Dendritic cell treated with granulocyte-macrophage colony-stimulating factor and Interleukin-4, amounts not matched to agents 40 ng/mL and 50 ng/mL, for 4 days (primary cell): Measurements from ENCODE around the gene HLA-F.

Source experiments
- H3K27ac Mint-ChIP-seq: one replicate; pipeline ENCODE4 v1.8.0; 2022; ENCODE audit warnings: mild to moderate bottlenecking, mixed read lengths
- H3K27me3 Mint-ChIP-seq: one replicate; pipeline ENCODE4 v1.8.0; 2022; ENCODE audit warnings: mild to moderate bottlenecking, mixed read lengths
- H3K36me3 Mint-ChIP-seq: one replicate; pipeline ENCODE4 v1.8.0; 2022; ENCODE audit warnings: low read depth, mixed read lengths
- H3K4me1 Mint-ChIP-seq: one replicate; pipeline ENCODE4 v1.8.0; 2022; ENCODE audit warnings: low read depth, mixed read lengths
- H3K4me3 Mint-ChIP-seq: one replicate; pipeline ENCODE4 v1.8.0; 2022; ENCODE audit warnings: mild to moderate bottlenecking, moderate library complexity, mixed read lengths
- H3K9me3 Mint-ChIP-seq: one replicate; pipeline ENCODE4 v1.8.0; 2022; ENCODE audit warnings: mixed read lengths
- intact Hi-C: fragments of 100-400 bp; cut with micrococcal nuclease; formaldehyde crosslinking; loops from one replicate; pipeline ENCODE4 v1.15.0; 2022

Gene HLA-F

DNA sequence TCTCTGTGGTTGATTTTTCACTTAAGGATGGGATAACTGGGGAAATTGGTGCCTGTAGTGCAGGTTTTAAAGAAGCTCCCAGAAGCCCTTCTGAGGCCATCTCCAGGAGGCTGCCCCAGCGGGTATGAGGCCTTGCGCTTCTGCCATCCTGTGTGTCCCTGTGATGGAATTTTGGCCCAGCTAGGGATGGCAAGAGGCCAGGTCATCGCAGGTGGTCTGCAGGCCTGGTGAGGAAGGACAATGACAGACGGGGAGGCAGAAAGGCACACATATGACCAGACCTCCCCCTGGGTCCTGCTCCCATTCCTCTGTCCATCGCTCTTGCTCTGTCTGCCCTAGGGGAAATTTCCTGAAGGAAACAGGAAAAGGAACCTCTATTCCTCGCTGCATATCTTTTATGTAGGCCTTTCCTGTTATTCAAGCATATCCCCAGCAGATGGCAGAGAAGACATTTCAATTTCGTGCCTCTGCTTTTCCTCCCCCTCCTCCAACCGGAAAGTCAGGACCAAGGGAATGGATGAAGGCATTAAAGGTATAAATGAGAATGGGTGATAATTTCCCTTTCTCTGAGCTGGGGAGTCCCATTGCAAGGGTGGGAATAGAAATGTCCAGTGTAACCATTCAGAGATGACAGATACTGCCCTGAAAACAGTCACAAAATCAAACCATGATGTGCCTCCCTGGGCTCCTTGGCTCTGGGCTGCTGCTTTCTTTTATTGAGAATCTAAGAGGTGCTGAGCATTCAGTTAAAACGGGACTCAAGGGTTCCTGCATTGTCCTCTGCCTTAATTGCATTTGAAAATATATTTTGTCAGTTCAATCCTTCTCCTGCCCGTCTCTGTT, 17.6 kb upstream of the HLA-F start:
- Mint-ChIP-seq H3K9me3 (no peaks in the 10 kb centered on the region), H3K27ac (no peak overlapping the region), H3K4me3 (no peak overlapping the region), H3K27me3 (peaks cover 58% of the 10 kb centered on the region), H3K36me3 (no peaks in the 10 kb centered on the region), H3K4me1 (peaks cover 6% of the 10 kb centered on the region)
- intact Hi-C loops: loop anchor here (1.0 to 2.0 kb wide), 2 partner anchors 47 to 129 kb away; no protein-coding TSS in a partner anchor

DNA sequence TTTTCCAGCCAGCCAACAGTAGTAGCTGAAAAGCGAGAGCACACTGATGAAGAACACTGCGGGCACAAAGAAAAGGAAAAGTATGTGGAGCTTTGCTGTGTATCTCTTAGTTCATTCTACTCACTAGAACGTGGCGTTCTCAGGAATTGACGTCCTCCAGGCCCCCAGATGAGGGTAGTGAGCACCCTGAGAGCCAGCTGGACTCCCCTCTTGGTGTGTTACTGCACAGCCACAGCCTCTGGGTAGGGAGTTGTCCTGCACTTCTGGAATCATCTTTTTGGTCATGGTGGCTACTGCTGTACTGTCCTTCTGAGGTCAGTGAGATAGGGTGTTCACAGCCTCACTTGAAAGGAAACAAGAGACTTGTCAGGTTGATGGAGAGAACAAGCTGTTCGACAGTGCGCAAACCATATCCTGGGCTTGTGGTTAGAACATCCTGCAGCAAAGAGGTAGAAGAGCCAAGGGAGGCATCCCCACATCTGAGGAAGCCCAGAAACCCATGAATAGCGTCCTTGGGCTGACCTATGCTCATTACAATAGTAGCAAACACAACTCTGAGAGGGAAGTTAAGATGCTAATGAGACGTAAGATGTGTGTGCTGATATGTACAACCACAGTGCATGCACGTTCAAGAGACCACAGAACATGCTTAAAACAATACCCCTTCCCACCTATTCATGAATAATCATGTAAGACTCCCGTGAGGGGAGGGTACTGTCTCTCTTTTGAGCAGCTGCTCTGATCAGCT, 14.6 kb upstream of the HLA-F start:
- intact Hi-C loops: no loop called here
- no peak overlapping the region for H3K27ac Mint-ChIP-seq
- H3K4me1 Mint-ChIP-seq: peaks cover 6% of the 10 kb centered on the region
- H3K27me3 Mint-ChIP-seq: peaks cover 47% of the 10 kb centered on the region
- H3K4me3 Mint-ChIP-seq: no peak overlapping the region
- H3K9me3 Mint-ChIP-seq: no peaks in the 10 kb centered on the region
- H3K36me3 Mint-ChIP-seq: no peaks in the 10 kb centered on the region

DNA sequence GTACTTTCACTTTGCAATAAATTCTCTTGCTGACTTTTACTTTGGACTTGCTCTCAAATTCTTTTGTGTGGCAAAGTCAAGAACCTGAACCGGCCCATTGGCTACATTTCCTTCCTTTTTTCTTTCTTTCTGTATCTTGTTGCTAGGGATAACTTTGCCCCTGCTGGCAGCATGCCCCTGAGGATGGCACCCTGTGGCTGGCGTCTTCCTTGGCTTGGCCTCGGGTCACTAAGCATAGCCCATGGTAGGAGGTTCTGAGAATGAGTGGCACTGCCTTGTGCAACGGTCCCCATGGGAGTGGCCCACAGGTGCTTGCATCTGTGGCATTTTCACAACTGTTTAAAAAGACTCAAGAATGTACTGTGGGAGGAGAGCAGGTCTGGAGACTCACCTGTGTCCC, 14.0 kb upstream of the HLA-F start:
- Mint-ChIP-seq H3K36me3 (no peaks in the 10 kb centered on the region), H3K27ac (no peak overlapping the region), H3K4me3 (no peak overlapping the region), H3K4me1 (peaks cover 6% of the 10 kb centered on the region), H3K9me3 (no peaks in the 10 kb centered on the region), H3K27me3 (peaks cover 45% of the 10 kb centered on the region)
- intact Hi-C loops: no loop called here

DNA sequence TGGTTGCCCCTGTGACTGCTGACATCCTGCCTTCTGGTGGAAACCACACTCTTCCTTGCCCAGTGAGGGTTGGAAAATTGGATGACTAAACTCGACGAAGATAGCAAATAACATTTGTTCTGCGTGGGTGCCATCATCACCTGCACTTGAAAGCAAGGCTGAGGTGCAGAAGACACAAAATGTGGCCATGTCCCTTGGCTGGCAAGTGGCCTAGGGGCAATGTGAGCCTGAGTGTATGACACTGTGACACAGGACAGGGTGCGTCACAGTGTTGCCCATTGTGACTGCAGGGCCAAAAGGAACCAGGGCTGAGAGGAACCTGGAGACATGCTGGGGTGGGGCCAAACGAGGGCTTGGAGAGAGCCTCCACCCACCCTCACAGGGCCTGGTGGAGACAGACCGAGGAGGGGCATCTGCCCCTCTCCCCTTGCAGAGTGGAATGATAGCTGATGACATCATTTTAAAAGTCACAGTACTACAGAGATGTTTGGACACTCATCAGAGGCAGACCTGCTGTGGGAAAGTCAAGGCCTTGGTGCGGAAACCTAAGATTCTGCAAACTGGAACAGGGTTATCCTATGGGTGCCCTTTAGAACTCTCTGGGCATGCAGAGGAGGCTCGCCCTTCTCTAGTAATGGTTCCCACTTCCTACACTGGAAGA, 12.8 kb upstream of the HLA-F start:
- H3K27me3 Mint-ChIP-seq: peaks cover 50% of the 10 kb centered on the region
- H3K4me1 Mint-ChIP-seq: peaks cover 6% of the 10 kb centered on the region
- H3K4me3 Mint-ChIP-seq: no peak overlapping the region
- no peaks in the 10 kb centered on the region for H3K36me3 Mint-ChIP-seq
- intact Hi-C loops: no loop called here
- no peak overlapping the region for H3K27ac Mint-ChIP-seq
- H3K9me3 Mint-ChIP-seq: no peaks in the 10 kb centered on the region

DNA sequence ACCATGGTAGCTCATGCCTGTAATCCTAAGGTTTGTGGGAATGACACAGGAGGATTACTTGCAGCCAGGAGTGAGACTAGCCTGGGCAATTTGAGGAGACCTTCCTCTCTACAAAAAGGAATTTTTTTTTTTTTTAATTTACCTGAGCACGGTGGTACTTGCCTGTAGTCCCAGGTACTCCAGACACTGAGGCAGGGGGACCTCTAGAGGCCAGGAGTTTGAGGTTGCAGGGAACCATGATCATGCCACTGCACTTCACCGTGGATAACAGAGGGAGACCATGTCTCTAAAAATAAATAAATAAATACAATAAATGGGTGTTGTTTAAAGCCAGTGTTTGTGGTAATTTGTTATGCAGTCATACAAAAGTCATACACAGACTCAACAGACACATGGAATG, 2.4 kb upstream of the HLA-F start:
- Mint-ChIP-seq H3K36me3 (peaks cover 29% of the 10 kb centered on the region), H3K27me3 (peaks cover 2% of the 10 kb centered on the region), H3K27ac (no peak overlapping the region), H3K4me3 (no peak overlapping the region), H3K9me3 (no peaks in the 10 kb centered on the region), H3K4me1 (peaks cover 38% of the 10 kb centered on the region)
- intact Hi-C loops: no loop called here

DNA sequence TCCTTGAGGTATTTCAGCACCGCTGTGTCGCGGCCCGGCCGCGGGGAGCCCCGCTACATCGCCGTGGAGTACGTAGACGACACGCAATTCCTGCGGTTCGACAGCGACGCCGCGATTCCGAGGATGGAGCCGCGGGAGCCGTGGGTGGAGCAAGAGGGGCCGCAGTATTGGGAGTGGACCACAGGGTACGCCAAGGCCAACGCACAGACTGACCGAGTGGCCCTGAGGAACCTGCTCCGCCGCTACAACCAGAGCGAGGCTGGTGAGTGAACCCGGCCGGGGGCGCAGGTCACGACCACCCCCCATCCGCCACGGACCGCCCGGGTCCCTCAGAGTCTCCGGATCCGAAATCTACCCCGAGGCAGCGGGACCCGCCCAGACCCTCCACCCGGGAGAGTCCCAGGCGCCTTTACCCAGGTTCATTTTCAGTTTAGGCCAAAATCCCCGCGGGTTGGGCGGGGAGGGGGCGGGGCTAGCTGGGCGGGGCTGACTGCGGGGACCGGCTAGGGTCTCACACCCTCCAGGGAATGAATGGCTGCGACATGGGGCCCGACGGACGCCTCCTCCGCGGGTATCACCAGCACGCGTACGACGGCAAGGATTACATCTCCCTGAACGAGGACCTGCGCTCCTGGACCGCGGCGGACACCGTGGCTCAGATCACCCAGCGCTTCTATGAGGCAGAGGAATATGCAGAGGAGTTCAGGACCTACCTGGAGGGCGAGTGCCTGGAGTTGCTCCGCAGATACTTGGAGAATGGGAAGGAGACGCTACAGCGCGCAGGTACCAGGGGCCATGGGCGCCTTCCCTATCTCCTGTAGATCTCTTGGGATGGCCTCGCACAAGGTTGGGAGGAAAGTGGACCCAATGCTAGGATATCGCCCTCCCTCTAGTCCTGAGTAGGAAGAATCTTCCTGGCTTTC, 693 bp downstream of the HLA-F start:
- H3K36me3 Mint-ChIP-seq: peaks cover 56% of the 10 kb centered on the region

DNA sequence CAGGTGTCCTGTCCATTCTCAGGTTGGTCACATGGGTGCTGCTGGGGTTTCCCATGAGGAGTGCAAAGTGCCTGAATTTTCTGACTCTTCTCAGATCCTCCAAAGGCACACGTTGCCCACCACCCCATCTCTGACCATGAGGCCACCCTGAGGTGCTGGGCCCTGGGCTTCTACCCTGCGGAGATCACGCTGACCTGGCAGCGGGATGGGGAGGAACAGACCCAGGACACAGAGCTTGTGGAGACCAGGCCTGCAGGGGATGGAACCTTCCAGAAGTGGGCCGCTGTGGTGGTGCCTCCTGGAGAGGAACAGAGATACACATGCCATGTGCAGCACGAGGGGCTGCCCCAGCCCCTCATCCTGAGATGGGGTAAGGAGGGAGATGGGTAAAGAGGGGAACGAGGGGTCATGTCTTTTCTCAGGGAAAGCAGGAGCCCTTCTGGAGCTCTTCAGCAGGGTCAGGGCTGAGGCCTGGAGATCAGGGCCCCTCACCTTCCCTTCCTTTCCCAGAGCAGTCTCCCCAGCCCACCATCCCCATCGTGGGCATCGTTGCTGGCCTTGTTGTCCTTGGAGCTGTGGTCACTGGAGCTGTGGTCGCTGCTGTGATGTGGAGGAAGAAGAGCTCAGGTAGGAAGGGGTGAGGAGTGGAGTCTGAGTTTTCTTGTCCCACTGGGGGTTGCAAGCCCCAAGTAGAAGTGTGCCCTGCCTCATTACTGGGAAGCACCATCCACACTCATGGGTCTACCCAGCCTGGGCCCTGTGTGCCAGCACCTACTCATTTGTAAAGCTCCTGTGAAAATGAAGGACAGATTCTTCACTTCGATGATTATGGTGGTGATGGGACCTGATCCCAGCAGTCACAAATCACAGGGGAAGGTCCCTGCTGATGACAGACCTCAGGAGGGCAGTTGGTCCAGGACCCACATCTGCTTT, 2.0 kb downstream of the HLA-F start:
- H3K4me1 Mint-ChIP-seq: peaks cover 54% of the 10 kb centered on the region
- no peaks in the 10 kb centered on the region for H3K9me3 Mint-ChIP-seq
- peak overlapping the region; percentile 89 for H3K27ac Mint-ChIP-seq
- peak overlapping the region; percentile 88 for H3K4me3 Mint-ChIP-seq
- no peaks in the 10 kb centered on the region for H3K27me3 Mint-ChIP-seq
- H3K36me3 Mint-ChIP-seq: peaks cover 56% of the 10 kb centered on the region
- intact Hi-C loops: no loop called here

More for the DNA sequence above, 693 bp downstream of the HLA-F start:
- Mint-ChIP-seq H3K4me1 (peaks cover 54% of the 10 kb centered on the region), H3K4me3 (peak overlapping the region; percentile 88), H3K27ac (peak overlapping the region; percentile 89), H3K27me3 (no peaks in the 10 kb centered on the region), H3K9me3 (no peaks in the 10 kb centered on the region)
- intact Hi-C loops: no loop called here

DNA sequence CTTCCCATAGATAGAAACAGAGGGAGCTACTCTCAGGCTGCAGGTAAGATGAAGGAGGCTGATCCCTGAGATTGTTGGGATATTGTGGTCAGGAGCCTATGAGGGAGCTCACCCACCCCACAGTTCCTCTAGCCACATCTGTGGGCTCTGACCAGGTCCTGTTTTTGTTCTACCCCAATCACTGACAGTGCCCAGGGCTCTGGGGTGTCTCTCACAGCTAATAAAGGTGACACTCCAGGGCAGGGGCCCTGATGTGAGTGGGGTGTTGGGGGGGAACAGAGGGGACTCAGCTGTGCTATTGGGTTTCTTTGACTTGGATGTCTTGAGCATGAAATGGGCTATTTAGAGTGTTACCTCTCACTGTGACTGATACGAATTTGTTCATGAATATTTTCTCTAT, 2.8 kb downstream of the HLA-F start:
- Mint-ChIP-seq H3K27me3 (no peaks in the 10 kb centered on the region), H3K4me3 (peak overlapping the region; percentile 88), H3K36me3 (peaks cover 56% of the 10 kb centered on the region), H3K9me3 (no peaks in the 10 kb centered on the region), H3K27ac (no peak overlapping the region), H3K4me1 (peaks cover 54% of the 10 kb centered on the region)
- intact Hi-C loops: no loop called here

DNA sequence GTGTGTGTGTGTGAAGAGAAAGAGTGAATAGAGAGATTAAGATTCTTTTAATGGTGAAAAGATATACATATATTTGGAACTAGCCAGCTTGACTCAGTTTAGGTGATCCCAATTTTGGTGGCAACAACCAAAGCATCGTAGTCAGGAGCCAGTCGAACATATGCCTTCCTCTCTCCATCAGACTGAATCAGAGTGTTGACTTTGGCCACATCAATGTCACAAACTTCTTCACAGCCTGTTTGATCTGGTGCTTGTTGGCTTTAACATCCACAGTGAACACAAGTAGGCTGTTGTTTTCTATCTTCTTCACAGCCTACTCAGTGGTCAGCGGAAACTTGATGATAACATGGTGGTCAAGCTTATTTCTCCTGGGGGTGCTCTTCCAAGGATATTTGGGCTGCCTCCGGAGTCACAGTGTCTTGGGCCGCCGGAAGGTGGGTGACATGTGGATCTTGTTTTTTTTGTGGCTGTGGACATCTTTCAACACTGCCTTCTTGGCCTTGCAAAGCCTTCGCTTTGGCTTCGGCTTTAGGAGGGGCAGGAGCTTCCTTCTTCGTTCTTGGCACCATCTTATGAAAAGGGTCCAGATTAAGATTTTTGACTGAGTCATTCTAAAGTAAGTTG, 3.4 kb downstream of the HLA-F start:
- H3K9me3 Mint-ChIP-seq: no peaks in the 10 kb centered on the region
- no peak overlapping the region for H3K4me3 Mint-ChIP-seq
- H3K4me1 Mint-ChIP-seq: peaks cover 49% of the 10 kb centered on the region
- intact Hi-C loops: no loop called here
- peaks cover 56% of the 10 kb centered on the region for H3K36me3 Mint-ChIP-seq
- no peak overlapping the region for H3K27ac Mint-ChIP-seq
- H3K27me3 Mint-ChIP-seq: no peaks in the 10 kb centered on the region

DNA sequence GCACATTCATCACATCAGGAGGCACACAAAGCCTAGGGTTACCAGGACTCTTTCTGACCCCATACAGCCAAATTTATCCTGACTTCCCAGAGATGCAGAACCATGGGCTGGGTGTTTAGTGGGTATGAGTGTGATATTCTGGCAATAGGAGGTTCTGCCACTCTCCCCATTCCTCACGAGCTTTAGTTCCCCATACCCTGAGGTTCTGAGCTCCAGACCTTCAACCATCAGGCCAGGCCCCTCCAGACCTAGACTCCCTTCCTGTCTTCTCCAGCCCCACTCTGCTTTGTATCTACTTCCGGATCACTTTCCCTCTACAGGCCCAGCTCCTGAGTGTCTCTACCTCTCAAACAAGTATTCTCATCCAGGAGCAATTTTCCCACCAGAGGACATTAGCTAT, 4.4 kb downstream of the HLA-F start:
- Mint-ChIP-seq H3K36me3 (peaks cover 56% of the 10 kb centered on the region), H3K27ac (no peak overlapping the region), H3K4me3 (no peak overlapping the region)

DNA sequence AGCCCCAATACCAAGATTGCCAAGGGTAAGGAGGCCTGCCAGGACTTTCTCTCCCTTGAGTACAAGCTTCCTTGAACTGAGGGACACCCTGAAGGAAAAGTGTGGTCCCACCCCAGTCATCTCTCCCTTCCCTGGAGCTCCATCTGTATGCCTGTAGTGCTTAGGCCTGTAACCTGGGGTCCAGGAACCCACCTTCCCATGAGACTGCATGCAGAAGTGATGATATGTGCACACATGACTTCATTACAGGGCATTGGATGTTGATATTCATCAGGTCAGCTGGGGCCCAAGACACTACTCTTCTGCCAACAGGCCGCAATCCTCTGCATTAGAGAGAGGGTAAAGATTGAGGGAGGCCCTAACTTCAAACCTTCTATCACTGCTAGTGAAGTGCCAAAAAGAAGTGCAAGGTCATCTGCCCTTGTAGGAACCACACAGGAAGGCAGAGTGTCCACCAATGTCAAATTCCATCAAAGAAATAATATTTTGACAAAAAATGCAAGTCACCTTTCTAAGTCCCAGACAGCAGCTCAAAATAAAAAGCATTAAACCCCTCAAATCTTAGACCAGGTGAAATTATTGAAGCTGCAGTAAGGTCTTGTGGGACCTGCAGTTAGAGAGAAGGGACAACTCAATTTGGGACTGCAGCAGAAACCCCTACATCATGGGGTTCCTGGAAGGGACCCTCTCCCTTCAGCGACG, 5.1 kb downstream of the HLA-F start:
- peaks cover 35% of the 10 kb centered on the region for H3K4me1 Mint-ChIP-seq
- H3K9me3 Mint-ChIP-seq: no peaks in the 10 kb centered on the region
- H3K27me3 Mint-ChIP-seq: no peaks in the 10 kb centered on the region
- H3K4me3 Mint-ChIP-seq: no peak overlapping the region
- intact Hi-C loops: no loop called here
- peaks cover 52% of the 10 kb centered on the region for H3K36me3 Mint-ChIP-seq
- no peak overlapping the region for H3K27ac Mint-ChIP-seq

More for the DNA sequence above, 4.4 kb downstream of the HLA-F start:
- intact Hi-C loops: no loop called here
- no peaks in the 10 kb centered on the region for H3K9me3 Mint-ChIP-seq
- H3K4me1 Mint-ChIP-seq: peaks cover 39% of the 10 kb centered on the region
- H3K27me3 Mint-ChIP-seq: no peaks in the 10 kb centered on the region

DNA sequence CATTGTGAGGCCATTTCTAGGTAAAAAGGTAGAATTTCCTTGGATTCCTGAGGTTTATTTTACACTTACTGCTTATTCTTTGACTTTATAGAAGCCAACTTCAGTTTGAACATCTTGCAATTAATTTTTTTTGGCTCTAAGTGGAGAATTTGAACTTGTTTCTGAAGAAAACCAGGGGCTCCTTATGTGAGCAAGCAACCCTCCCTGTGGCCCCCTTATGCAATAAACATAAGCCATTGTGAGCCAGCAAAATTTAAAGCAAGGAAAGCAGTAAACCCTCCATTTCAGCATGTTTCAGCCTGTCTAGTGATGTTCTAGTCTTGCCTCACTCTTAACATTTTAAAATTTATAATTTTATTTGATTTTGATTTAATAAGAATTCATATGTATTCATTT, 5.6 kb downstream of the HLA-F start:
- peaks cover 38% of the 10 kb centered on the region for H3K4me1 Mint-ChIP-seq
- H3K9me3 Mint-ChIP-seq: no peaks in the 10 kb centered on the region
- no peak overlapping the region for H3K27ac Mint-ChIP-seq
- H3K36me3 Mint-ChIP-seq: peaks cover 47% of the 10 kb centered on the region
- H3K4me3 Mint-ChIP-seq: no peak overlapping the region
- intact Hi-C loops: no loop called here
- H3K27me3 Mint-ChIP-seq: no peaks in the 10 kb centered on the region
